Keratinocyte (primary cell): Measurements from ENCODE around the gene ATP6V1C2.

ENCODE experiments used
- EZH2 ChIP-seq: IDR thresholded peaks from one replicate; pipeline ENCODE4 v1.6.1; 2012; ENCODE audit warnings: inconsistent platforms, mild to moderate bottlenecking, low read length, moderate library complexity
- TF ChIP-seq, protein P1 (sequence below), 3 experiments: IDR thresholded peaks in 1 of 3; conservative IDR thresholded peaks in 1 of 3; optimal IDR thresholded peaks in 1 of 3; 2 replicates in 2 of 3; 3 replicates in 1 of 3; pipeline versions ENCODE3 to v1.5.1; 2011; ENCODE audit warnings: low read length in 3 of 3, mild to moderate bottlenecking in 3 of 3, moderate library complexity in 2 of 3, control low read depth in 1 of 3, inconsistent platforms in 1 of 3; ENCODE audit not compliant: insufficient read depth in 2 of 3; ENCODE audit errors: extremely low read depth in 1 of 3

DNA sequence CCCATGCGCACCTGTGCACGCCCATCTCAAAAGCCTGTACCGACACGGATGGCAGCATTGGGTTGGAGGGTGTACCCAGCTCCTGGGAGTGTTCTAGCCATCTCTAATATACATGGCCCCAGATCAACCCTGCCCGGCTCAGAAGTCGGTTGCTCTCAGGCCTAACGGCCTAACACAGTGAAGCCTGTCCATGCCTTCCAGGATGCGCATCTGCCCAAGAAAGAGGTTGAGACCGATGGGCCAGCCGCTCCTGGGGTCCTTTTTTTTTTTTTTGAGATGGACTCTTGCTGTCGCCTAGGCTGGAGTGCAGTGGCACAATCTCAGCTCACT, 59.0 kb downstream of the ATP6V1C2 start:
- TF ChIP-seq, protein P1, sequence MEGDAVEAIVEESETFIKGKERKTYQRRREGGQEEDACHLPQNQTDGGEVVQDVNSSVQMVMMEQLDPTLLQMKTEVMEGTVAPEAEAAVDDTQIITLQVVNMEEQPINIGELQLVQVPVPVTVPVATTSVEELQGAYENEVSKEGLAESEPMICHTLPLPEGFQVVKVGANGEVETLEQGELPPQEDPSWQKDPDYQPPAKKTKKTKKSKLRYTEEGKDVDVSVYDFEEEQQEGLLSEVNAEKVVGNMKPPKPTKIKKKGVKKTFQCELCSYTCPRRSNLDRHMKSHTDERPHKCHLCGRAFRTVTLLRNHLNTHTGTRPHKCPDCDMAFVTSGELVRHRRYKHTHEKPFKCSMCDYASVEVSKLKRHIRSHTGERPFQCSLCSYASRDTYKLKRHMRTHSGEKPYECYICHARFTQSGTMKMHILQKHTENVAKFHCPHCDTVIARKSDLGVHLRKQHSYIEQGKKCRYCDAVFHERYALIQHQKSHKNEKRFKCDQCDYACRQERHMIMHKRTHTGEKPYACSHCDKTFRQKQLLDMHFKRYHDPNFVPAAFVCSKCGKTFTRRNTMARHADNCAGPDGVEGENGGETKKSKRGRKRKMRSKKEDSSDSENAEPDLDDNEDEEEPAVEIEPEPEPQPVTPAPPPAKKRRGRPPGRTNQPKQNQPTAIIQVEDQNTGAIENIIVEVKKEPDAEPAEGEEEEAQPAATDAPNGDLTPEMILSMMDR (optimal IDR thresholded peaks at IDR 0.05 in 1 of 3, IDR thresholded peaks at IDR 0.05 in 1 of 3, conservative IDR thresholded peaks at IDR 0.05 in 1 of 3; ENCODE audit: extremely low read depth in 1 of 3, insufficient read depth in 2 of 3, low read length in 3 of 3): no peak
- no peak for TF ChIP-seq EZH2
